ENCODE data around the gene PRKCB.

Gene PRKCB

GRCh38 chr16:23960081-23960885 lies 124.5 kb downstream of the PRKCB start:
- in situ Hi-C loops (cut with MboI; ENCODE audit: low sequenced_read_pairs) = no loop called here

- in situ Hi-C loops (cut with MboI; ENCODE audit: low sequenced_read_pairs) = no loop called here
Observed at GRCh38 chr16:23962001-23962400, 126.2 kb downstream of the PRKCB start.

- in situ Hi-C loops (cut with MboI; ENCODE audit: low sequenced_read_pairs) = no loop called here
Observed at GRCh38 chr16:23964136-23964535, 128.4 kb downstream of the PRKCB start.

- in situ Hi-C loops (cut with MboI; ENCODE audit: low sequenced_read_pairs) = no loop called here
Observed at GRCh38 chr16:23965137-23965733, 129.5 kb downstream of the PRKCB start.

GRCh38 chr16:23966597-23967394 lies 131.0 kb downstream of the PRKCB start:
- in situ Hi-C loops (cut with MboI; ENCODE audit: low sequenced_read_pairs) = no loop called here

- in situ Hi-C loops (cut with MboI; ENCODE audit: low sequenced_read_pairs) = no loop called here
Observed at GRCh38 chr16:23967775-23968174, 132.0 kb downstream of the PRKCB start.

- in situ Hi-C loops (cut with MboI; ENCODE audit: low sequenced_read_pairs) = no loop called here
Observed at GRCh38 chr16:23968176-23968575, 132.4 kb downstream of the PRKCB start.

GRCh38 chr16:23969468-23970297 lies 133.9 kb downstream of the PRKCB start:
- in situ Hi-C loops (cut with MboI; ENCODE audit: low sequenced_read_pairs) = no loop called here

- in situ Hi-C loops (cut with MboI; ENCODE audit: low sequenced_read_pairs) = no loop called here
Observed at GRCh38 chr16:23974223-23974622, 138.4 kb downstream of the PRKCB start.

GRCh38 chr16:23975293-23975692 lies 139.5 kb downstream of the PRKCB start:
- in situ Hi-C loops (cut with MboI; ENCODE audit: low sequenced_read_pairs) = no loop called here

GRCh38 chr16:23976091-23976490 lies 140.3 kb downstream of the PRKCB start:
- in situ Hi-C loops (cut with MboI; ENCODE audit: low sequenced_read_pairs) = no loop called here

GRCh38 chr16:23976524-23976923 lies 140.7 kb downstream of the PRKCB start:
- in situ Hi-C loops (cut with MboI; ENCODE audit: low sequenced_read_pairs) = no loop called here

GRCh38 chr16:23979441-23979840 lies 143.7 kb downstream of the PRKCB start:
- in situ Hi-C loops (cut with MboI; ENCODE audit: low sequenced_read_pairs) = no loop called here

- in situ Hi-C loops (cut with MboI; ENCODE audit: low sequenced_read_pairs) = no loop called here
Observed at GRCh38 chr16:23979982-23980381, 144.2 kb downstream of the PRKCB start.

GRCh38 chr16:23981429-23982399 lies 145.9 kb downstream of the PRKCB start:
- in situ Hi-C loops (cut with MboI; ENCODE audit: low sequenced_read_pairs) = no loop called here

GRCh38 chr16:23986455-23986854 lies 150.7 kb downstream of the PRKCB start:
- in situ Hi-C loops (cut with MboI; ENCODE audit: low sequenced_read_pairs) = no loop called here

GRCh38 chr16:23987443-23987842 lies 151.7 kb downstream of the PRKCB start:
- in situ Hi-C loops (cut with MboI; ENCODE audit: low sequenced_read_pairs) = no loop called here

- in situ Hi-C loops (cut with MboI; ENCODE audit: low sequenced_read_pairs) = no loop called here
Observed at GRCh38 chr16:23990507-23990906, 154.7 kb downstream of the PRKCB start.

GRCh38 chr16:23991066-23991465 lies 155.3 kb downstream of the PRKCB start:
- in situ Hi-C loops (cut with MboI; ENCODE audit: low sequenced_read_pairs) = no loop called here

GRCh38 chr16:23994615-23995014 lies 158.8 kb downstream of the PRKCB start:
- in situ Hi-C loops (cut with MboI; ENCODE audit: low sequenced_read_pairs) = no loop called here
